NCI-H748 treated with DMSO at 0.1 percent for 48 hours (cell line): ENCODE measurements around the gene UVRAG.

Source experiments
- DNase-seq: peaks from one replicate; lab custom pipeline; 2025; lab: John Stamatoyannopoulos, UW

UVRAG gene

GRCh38 chr11:76152741-76153570 is 337.9 kb downstream of the UVRAG start:
- DNase-seq = no peak

GRCh38 chr11:76153571-76153923 is 338.5 kb downstream of the UVRAG start:
- DNase-seq = no peak

DNA sequence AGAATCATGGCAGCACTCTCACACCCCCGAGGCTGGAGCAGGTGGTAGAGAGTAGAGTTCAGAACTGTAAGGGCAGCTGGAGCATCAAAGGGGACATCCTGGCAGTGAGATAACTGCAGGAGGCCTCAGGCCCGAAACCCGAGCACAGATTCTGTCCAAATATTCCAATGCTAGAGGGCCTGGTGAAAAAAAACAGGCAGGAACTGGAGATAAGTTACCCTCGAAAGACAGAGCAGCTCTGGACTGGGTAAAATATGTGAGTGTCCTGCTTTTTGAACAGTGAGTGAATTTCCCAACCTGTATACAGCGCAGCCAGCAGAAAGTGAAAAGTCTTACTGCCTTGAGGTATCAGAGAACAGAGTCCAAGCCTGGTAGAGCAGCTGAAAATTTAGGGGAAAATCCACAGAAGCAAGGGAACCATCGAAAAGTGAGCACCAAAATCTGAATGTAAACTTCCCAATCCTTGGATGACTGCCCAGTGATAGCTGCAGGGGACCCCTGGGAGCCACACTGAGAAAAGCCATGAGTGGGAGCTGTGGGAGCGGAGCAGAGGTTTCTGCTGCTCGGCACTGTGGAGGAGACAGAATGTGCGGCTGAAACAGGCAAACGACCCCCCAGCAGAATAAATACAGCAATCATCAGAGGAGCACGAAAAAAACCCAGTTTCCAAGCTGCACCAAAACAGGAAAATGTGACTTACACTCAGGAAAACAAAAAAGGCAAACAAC is 340.7 kb downstream of the UVRAG start:
- DNase-seq = no peak

GRCh38 chr11:76156971-76157427 is 342.0 kb downstream of the UVRAG start:
- DNase-seq = no peak

GRCh38 chr11:76157891-76158290 is 342.9 kb downstream of the UVRAG start:
- no peak for DNase-seq

DNA sequence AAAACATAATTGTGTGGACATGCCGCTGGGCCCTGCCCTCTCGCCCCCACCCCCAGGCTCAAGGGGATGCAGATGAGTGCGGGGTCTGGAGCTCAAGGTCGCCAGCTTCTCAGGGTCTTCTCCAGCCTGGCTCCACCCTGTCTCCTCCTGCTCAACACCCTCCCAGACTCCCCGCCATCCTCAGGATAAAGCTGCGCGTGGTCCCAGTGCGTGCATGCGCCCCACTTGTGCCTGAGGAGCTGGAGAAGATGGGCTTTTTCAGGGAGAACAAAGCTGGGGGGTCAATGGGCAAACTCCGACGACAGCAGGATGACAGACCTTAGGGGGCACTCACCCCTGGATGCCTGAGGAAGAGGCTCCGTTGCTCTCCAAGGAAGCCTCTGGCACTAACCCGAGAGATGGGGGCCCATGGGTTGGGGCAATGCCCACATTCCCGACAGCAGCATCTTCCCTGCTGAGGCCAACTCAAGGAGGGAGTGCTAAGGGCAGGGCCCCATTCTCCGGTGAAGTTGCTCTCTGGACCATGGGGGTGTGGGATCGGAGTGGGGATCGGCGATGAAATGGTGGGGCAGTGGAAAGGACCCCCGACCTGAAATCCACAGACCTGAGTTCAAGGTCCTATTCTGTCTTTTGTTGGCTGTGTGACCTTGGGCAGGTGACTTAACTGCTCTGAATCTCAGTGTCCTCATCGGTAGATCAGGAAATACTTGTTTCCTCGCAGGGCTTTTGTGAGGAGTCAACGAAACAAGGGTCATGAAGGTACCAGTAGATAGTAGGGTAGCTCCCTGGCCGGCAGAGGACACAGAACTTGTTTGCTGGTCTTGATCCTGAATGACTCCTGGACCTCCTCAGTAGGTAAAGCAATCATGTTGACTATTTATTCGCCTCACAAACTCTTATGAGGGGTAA is 343.6 kb downstream of the UVRAG start:
- DNase-seq = no peak

DNA sequence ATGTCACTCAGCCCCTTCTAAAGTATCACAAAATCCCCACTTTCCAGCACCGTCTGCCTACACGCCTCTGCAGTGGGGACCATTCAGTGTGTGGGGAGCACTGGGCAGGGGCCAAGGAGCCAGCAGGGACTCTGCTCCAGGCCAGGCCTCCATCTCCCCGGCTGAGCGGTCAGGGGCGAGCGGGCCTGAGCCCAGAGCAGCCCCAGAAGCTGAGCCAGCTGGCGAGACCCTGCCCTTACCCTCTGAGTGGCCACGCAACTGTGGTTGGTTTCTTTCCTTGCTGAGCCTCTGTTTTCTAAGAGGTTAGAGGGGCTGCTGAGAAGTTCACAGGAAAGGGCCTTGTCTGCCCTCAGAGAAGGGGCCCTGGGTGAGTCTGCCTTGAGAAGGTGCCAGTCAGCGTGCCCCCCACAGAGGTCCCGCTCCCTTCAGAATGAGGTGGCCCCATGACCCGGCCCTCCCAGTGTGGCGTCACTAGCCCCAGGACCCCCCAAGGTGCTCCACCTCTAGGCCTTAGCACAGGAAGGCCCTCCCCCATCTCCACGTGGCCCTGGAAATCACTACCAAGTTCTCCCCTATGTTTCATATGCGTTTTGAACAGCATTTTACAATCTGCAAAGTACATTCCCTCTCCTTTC is 344.4 kb downstream of the UVRAG start:
- DNase-seq = no peak

DNA sequence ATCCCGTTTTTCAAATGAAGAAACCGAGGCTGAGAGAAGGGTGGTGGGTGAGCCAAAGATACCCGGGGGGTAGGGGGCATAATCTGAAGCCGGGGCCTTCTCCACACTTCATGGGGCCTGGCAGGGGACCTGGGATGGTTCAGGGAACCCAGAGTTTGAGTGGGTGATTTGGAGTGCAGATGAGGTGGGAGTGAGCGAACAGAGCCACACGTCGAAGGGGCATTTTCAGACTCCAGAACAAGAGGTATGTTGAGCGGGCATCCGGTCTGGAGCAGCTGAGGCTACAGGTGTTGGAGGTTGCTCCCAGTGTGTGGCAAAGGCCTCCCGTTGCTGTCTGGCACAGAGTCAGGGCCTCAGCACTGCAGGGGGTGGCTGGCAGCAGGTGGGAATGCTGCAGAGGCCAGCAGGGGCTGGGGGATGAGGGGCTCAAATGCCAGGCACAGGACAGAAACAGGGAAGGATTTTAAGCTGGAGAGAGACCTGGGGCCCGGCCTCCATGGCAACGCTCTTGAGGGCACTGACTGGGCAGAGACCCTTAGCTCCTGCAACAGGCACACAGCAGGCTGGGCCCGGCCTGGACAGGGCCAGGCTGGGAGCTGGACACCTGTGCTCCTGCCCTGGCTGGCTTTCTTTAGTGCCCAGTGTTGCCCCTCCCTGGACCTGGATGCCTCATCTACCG is 345.1 kb downstream of the UVRAG start:
- no peak for DNase-seq

- DNase-seq = no peak
These were observed 345.8 kb downstream of the UVRAG start for GRCh38 chr11:76160856-76161255.

DNA sequence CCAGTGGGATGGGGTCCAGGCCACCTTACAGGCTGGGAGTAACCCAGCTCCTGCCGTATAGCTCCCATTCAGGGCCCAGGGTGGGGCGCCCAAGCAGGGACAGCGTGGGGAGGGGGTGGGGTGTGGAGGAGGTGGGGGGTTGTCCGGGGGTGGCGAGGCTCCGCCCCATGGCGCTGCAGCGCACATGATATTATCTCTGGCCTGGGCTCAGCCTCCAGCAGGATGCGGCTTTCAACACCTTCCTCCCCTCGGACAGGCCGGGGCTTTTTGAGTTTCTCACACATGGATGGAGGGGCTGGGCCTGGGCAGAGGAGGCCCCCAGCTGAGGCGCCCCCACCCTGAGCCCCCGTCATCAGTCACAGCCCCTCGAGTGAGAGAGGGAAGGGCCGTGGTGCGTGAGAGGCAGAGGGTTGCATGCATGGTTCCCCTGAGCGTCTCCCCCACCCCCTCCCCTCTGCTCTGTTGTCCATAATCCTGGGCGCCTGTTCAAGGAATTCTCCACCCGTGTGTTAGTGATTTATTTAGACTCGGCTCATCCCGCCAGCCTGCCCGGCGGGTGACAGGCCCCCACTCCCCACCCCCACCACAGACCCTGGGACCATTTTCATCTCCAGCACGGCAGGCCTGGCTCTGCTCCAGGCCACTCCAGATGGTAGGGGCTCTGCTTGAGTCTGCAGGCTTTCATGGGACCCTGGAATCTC is 346.4 kb downstream of the UVRAG start:
- no peak for DNase-seq

DNA sequence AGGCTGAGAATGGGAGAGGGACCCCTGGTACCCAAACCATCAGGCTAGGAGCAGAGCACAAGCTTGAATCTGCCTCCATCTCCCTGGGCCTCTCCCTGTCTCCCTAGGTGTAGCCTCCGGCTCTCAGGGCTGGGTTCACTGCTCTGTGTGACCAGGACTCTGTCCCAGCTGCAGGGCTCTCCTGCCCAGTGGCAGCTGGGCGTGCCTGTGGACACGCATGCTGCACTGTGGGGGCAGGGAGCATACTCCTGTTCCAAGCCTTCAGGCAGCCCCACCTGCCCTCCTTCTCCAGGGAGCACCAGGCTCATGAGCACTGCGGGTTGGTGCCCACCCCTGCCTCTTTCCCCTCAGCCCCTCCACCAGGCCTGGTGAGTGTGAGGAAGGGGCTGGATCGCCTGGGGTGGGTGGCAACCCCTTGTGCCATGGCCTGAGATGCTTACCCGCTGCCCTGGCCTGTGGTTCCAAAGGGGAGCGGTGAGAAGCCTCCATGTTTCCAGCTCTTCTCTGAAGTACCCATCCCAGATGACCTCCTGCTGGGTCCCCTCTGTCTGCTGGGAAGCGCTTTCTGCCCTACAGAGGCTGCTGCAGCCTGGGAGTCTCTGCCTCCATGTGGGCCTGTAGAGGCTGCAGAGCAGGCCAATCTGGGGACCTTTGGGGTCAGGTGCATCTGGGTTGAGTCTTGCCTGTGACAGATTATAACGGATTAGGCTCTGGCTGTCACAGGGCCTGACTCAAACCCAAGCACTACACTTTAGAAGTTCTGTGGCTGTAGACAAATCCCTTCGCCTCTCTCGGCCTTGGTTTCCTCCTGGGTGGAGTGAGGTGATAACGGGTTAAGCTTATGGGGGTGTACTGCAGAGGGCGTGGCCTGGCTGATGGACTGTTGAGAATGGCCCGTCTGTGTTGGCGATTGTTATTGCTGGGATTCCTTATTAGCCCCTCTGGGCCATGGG is 347.6 kb downstream of the UVRAG start:
- DNase-seq = no peak

GRCh38 chr11:76163289-76163880 is 348.4 kb downstream of the UVRAG start:
- no peak for DNase-seq

GRCh38 chr11:76164081-76164480 is 349.1 kb downstream of the UVRAG start:
- DNase-seq = no peak

- no peak for DNase-seq
These were observed 350.1 kb downstream of the UVRAG start for GRCh38 chr11:76164861-76165751.

DNA sequence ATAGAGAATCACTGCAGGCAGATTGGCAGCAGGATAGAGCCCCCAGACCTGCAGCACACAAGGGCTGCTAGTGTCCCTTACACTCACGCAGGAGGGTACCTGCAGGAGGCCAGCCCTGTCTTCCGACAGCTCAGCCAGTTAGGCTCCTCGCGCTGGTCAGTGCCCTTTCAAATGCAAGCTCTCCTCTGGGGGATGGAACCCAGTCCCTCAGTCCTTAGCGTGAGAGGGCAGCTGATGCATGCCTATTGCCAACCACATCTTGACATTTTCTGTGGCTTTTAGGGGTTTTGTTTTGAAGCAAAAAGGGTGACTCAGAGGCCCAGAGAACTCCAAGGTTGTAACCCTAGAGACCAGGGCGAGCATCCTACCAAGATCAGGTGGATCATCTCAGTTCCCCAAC is 351.3 kb downstream of the UVRAG start:
- DNase-seq = no peak

DNA sequence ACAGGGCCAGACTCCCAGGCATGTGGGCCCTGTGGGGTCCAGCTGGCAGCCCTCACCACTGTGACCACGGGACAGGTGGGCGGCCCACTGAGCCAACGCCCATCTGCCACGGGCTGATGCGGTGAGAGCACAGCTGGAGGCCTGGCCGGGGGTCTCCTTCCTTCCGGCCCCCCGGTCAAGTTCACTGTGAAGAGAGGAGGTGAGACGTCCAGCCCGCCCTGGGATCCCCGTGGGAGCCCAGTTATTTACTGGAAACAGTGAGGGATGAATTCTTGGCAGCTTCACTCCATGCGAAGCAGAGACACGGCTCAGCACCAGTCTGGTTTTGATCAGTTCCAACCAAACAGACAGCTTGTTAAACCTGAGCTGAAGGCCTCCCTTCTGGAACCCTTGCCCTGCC is 352.6 kb downstream of the UVRAG start:
- DNase-seq = no peak

- DNase-seq = no peak
These were observed 354.5 kb downstream of the UVRAG start for GRCh38 chr11:76169473-76169896.

DNA sequence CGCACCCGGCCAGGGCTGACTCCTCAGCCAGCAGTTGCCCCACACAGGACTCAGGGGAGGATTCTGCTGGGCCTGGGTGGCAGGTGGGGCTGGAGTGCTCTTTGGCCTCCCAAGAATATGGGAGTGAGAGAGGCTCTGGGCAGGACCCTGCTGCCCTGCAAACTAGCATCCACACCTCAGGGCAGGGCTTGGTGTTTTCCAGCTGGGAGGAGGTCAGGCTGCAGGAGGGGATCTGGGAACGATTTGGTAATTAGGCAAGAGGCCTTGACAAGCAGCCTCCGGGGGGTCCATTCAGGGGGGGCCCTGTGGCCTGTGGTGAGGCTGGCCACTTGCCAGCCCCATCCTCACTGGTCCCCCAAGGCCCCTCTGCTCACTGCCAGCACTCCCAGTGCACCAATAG is 355.5 kb downstream of the UVRAG start:
- no peak for DNase-seq
